GM12878 (cell line): ENCODE results near the gene MTMR10. TPM values are rescaled to one million over a fixed set of nuclear protein-coding genes. Genes with fewer than 3 reads are reported as not detected.
A peak's percentile ranks its signal among the peaks of the same experiment; 100 is the strongest.

Experiments used
- ATAC-seq: fragments of 200-7000 bp; cut with Tn5 transposase; 3 replicates; pipeline ENCODE4 v1.9.1; 2020; ENCODE audit warnings: mild to moderate bottlenecking, moderate library complexity
- BruUV-seq: library from RNA; stranded (reverse); fragments of 400-500 nt; replicated peaks from 2 replicates; lab custom pipeline; 2021; lab: Mats Ljungman, UMichigan
- CTCF ChIA-PET: fragments of 300-600 bp; sonication (Branson Sonifier 250); formaldehyde crosslinking; extraction: SDS; loops from one replicate; lab custom pipeline; 2021; ENCODE audit warnings: inconsistent platforms; lab: Yijun Ruan, JAX
- POLR2A ChIA-PET: fragments of 350-600 bp; formaldehyde crosslinking; extraction: SDS; loops from one replicate; lab custom pipeline; 2021; ENCODE audit warnings: inconsistent platforms; lab: Charles Lee
- RAD21 ChIA-PET: fragments of 300-600 bp; sonication (Branson Sonifier 250); formaldehyde crosslinking; loops from one replicate; lab custom pipeline; 2023; ENCODE audit warnings: antibody characterized with exemption; ENCODE audit not compliant: unreplicated experiment; lab: Charles Lee
- SMC1A ChIA-PET: fragments of 300-600 bp; sonication (Branson Sonifier 250); formaldehyde crosslinking; loops from one replicate; lab custom pipeline; 2023; ENCODE audit not compliant: unreplicated experiment, uncharacterized antibody; lab: Charles Lee
- DNase-seq: peaks from one replicate; pipeline ENCODE4 v3.0.0-alpha.2; 2011; ENCODE audit warnings: low read depth, low spot score
- FAIRE-seq: peaks from 3 replicates; lab custom pipeline; 2011; peaks lifted over from hg19 to GRCh38; lab: Jason Lieb, UNC
- H2AFZ ChIP-seq: 2 replicates; pipeline ENCODE4 v1.6.0; 2011; ENCODE audit warnings: low read depth, low read length, control low read depth; ENCODE audit not compliant: control insufficient read depth
- H3K27ac ChIP-seq: 2 replicates; pipeline ENCODE4 v1.5.1; 2011; ENCODE audit warnings: control low read depth; ENCODE audit not compliant: control insufficient read depth, insufficient read depth
- H3K27me3 ChIP-seq, 2 experiments: replicated peaks in 1 of 2; 2 replicates each; pipeline versions ENCODE4 v1.6.0 to v1.6.1; 2011; ENCODE audit warnings: low read length in 1 of 2; ENCODE audit not compliant: control insufficient read depth in 2 of 2, insufficient read depth in 2 of 2
- H3K36me3 ChIP-seq, 2 experiments: 2 replicates each; pipeline ENCODE4 v1.5.1; 2011; ENCODE audit warnings: low read length in 1 of 2; ENCODE audit not compliant: control insufficient read depth in 2 of 2, insufficient read depth in 2 of 2
- H3K4me1 ChIP-seq: 2 replicates; pipeline ENCODE4 v1.6.1; 2011; ENCODE audit warnings: mild to moderate bottlenecking, low read length, moderate library complexity, mixed read lengths; ENCODE audit not compliant: control insufficient read depth, insufficient read depth
- H3K4me2 ChIP-seq: 2 replicates; pipeline ENCODE4 v1.6.0; 2011; ENCODE audit warnings: control low read depth; ENCODE audit not compliant: control insufficient read depth, insufficient read depth
- H3K4me3 ChIP-seq: fragments of 200-600 bp; sonication (generic); 2 replicates; pipeline ENCODE4 v1.5.1; 2016
- H3K79me2 ChIP-seq: 2 replicates; pipeline ENCODE4 v1.6.0; 2011; ENCODE audit warnings: low read length; ENCODE audit not compliant: control insufficient read depth, insufficient read depth
- H3K9ac ChIP-seq: 2 replicates; pipeline ENCODE4 v1.8.0; 2011; ENCODE audit warnings: low read length, control low read depth, mixed read lengths; ENCODE audit not compliant: control insufficient read depth, insufficient read depth
- H3K9me3 ChIP-seq: replicated peaks from 3 replicates; pipeline ENCODE4 v1.5.1; 2011; ENCODE audit warnings: mild to moderate bottlenecking, low read length; ENCODE audit not compliant: control insufficient read depth, insufficient read depth
- H4K20me1 ChIP-seq: 2 replicates; pipeline ENCODE4 v1.6.0; 2011; ENCODE audit not compliant: control insufficient read depth, insufficient read depth
- ASH2L ChIP-seq: fragments of 300-600, 200-600 bp; sonication (generic); IDR thresholded peaks from 2 replicates; pipeline ENCODE4 v1.6.1; 2017; ENCODE audit warnings: low read depth, mild to moderate bottlenecking, borderline replicate concordance
- HDGF ChIP-seq: fragments of 450-650 bp; IDR thresholded peaks from 2 replicates; pipeline ENCODE4 v1.6.1; 2016; ENCODE audit warnings: antibody characterized with exemption
- MYB ChIP-seq: fragments of 150-350 bp; IDR thresholded peaks from 2 replicates; pipeline ENCODE4 v1.6.1; 2014; ENCODE audit warnings: mild to moderate bottlenecking, low read depth, low read length, borderline replicate concordance
- RAD21 ChIP-seq: IDR thresholded peaks from 2 replicates; pipeline ENCODE4 v1.6.1; 2011; ENCODE audit warnings: mild to moderate bottlenecking, low read depth, low read length, moderate library complexity; ENCODE audit not compliant: insufficient read depth
- RBBP5 ChIP-seq: fragments of 200-600 bp; sonication (generic); conservative IDR thresholded peaks from 2 replicates; pipeline ENCODE4 v1.6.1; 2016
- RCOR1 ChIP-seq: conservative IDR thresholded peaks from 2 replicates; pipeline ENCODE4 v1.6.1; 2012; ENCODE audit warnings: low read depth, low read length, improper control_type of control experiment
- RUNX3 ChIP-seq: IDR thresholded peaks from 2 replicates; pipeline ENCODE4 v1.6.1; 2012; ENCODE audit warnings: low read length, inconsistent platforms
- SPI1 ChIP-seq: IDR thresholded peaks from 2 replicates; pipeline ENCODE4 v1.6.1; 2011; ENCODE audit warnings: low read depth, mild to moderate bottlenecking, low read length, moderate library complexity, borderline replicate concordance; ENCODE audit not compliant: insufficient read depth
- SRF ChIP-seq, 2 experiments: IDR thresholded peaks; 2 replicates each; pipeline ENCODE4 v1.6.1; 2011; ENCODE audit warnings: low read depth in 2 of 2, low read length in 2 of 2, mild to moderate bottlenecking in 1 of 2, moderate library complexity in 1 of 2
- TBL1XR1 ChIP-seq: IDR thresholded peaks from 2 replicates; pipeline ENCODE4 v1.6.1; 2012; ENCODE audit warnings: low read depth, low read length, improper control_type of control experiment
- YBX1 ChIP-seq: fragments of 450-650 bp; IDR thresholded peaks from 2 replicates; pipeline ENCODE4 v1.6.1; 2016; ENCODE audit warnings: antibody characterized with exemption
- ZNF207 ChIP-seq: fragments of 450-650 bp; IDR thresholded peaks from 2 replicates; pipeline ENCODE4 v1.6.1; 2014; ENCODE audit warnings: antibody characterized with exemption, mild to moderate bottlenecking, borderline replicate concordance
- WGBS: methylation state at CpG from one replicate; pipeline ENCODE4 v1.1.6; 2016; ENCODE audit warnings: low lambda C conversion rate; ENCODE audit not compliant: insufficient replicate concordance, insufficient coverage; ENCODE audit errors: missing lambda C conversion rate; 5-methylcytosine and 5-hydroxymethylcytosine counted together
- in situ Hi-C: fragments of 300-500 bp; cut with MboI; formaldehyde crosslinking; loops from 9 replicates; pipeline ENCODE4 v1.14.3; 2018; ENCODE audit warnings: mixed read lengths
- intact Hi-C: fragments of 100-400 bp; cut with micrococcal nuclease; formaldehyde crosslinking; loops from one replicate; pipeline ENCODE4 v1.14.2; 2022; ENCODE audit not compliant: unreplicated experiment
- polyA plus RNA-seq, 11 experiments: library from polyadenylated mRNA; depleted of rRNA in 4 of 11; unstranded in 6 of 11; stranded (reverse) in 5 of 11; fragments of >200 nt; fragmentation: Nextera tagmentation in 4 of 11; fragmentation: Illumina TruSeq in 1 of 11; extraction: Ambion mirVana in 4 of 11; extraction: Trizol in 1 of 11; gene quantifications; 1 replicate in 1 of 11; 2 replicates in 10 of 11; pipeline versions ENCODE4 v1.2.1 to v1.2.3, GENCODE V29; 2011 to 2016; ENCODE audit warnings: inconsistent platforms in 2 of 11, missing spikeins in 2 of 11, low read depth in 1 of 11
- total RNA-seq, 4 experiments: library from RNA; depleted of rRNA in 3 of 4; stranded (reverse); fragments of >200 nt in 3 of 4; fragmentation: Illumina TruSeq in 1 of 4; extraction: Trizol in 1 of 4; gene quantifications; 2 replicates each; pipeline versions ENCODE4 v1.2.1 to v1.2.3, GENCODE V29; 2013 to 2021
- TF ChIP-seq, protein P1 (sequence below): fragments of 450-650 bp; IDR thresholded peaks from 2 replicates; pipeline ENCODE4 v1.6.1; 2016; ENCODE audit warnings: mild to moderate bottlenecking

MTMR10 gene
- total and polyA plus RNA-seq, 10 of the 15 experiments (the other 5 are each of a cell fraction or from before 2014, with no cell fraction given): 1.9 to 13.6 (median 8.9) TPM

- no peak overlapping the region for H3K9ac ChIP-seq
These were observed 40.1 kb upstream of the MTMR10 start for GRCh38 chr15:31031471-31032067.

More at GRCh38 chr15:31031471-31032067, 40.1 kb upstream of the MTMR10 start:
- no peak overlapping the region for H3K4me3 ChIP-seq
- ATAC-seq: peak; percentile 99
- peaks cover 7% of the 10 kb centered on the region for H3K4me1 ChIP-seq
- peak; percentile 46 for DNase-seq
- TF ChIP-seq TBL1XR1 (no peak), RUNX3 (peak; percentile 34; the same call in 1 of the 2 replicates), SPI1 (no peak), YBX1 (no peak), ZNF207 (no peak), RAD21 (0 out of 2 replicates have a peak, but pooled peaks have one; percentile 12), RBBP5 (0 out of 2 replicates have a peak, but pooled peaks have one; percentile 55), ASH2L (peak; percentile 91; the same call in 1 of the 2 replicates), HDGF (no peak), MYB (no peak), RCOR1 (no peak), SRF (IDR thresholded peaks at IDR 0.05; ENCODE audit: low read depth in 2 of 2, low read length in 2 of 2) (peak in 1 of 2 experiments; percentile 83; a peak in 2 of 4 replicates)
- TF ChIP-seq, protein P1, sequence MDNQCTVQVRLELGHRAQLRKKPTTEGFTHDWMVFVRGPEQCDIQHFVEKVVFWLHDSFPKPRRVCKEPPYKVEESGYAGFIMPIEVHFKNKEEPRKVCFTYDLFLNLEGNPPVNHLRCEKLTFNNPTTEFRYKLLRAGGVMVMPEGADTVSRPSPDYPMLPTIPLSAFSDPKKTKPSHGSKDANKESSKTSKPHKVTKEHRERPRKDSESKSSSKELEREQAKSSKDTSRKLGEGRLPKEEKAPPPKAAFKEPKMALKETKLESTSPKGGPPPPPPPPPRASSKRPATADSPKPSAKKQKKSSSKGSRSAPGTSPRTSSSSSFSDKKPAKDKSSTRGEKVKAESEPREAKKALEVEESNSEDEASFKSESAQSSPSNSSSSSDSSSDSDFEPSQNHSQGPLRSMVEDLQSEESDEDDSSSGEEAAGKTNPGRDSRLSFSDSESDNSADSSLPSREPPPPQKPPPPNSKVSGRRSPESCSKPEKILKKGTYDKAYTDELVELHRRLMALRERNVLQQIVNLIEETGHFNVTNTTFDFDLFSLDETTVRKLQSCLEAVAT: peak; percentile 96
- ChIA-PET SMC1A (interaction anchor here (1.0 to 1.5 kb wide), 5 partner anchors 9 to 459 kb away, joined by 3 to 5 read pairs (median 4); no protein-coding TSS in a partner anchor), RAD21 (interaction anchor here (0.8 kb wide), 1 partner anchor 18 kb away, joined by 3 read pairs; no protein-coding TSS in a partner anchor), CTCF (interaction anchor here (0.7 kb wide), 1 partner anchor 8 kb away, joined by 3 read pairs; no protein-coding TSS in a partner anchor), POLR2A (interaction anchor here (0.7 to 1.2 kb wide), 2 partner anchors 17 to 51 kb away, joined by 3 read pairs; no protein-coding TSS in a partner anchor)
- H3K36me3 ChIP-seq: no peaks in the 10 kb centered on the region
- no peaks in the 10 kb centered on the region for H4K20me1 ChIP-seq
- FAIRE-seq: peak; percentile 86
- in situ Hi-C loops (no loop called here), intact Hi-C loops (no loop called here)
- WGBS: 89% methylated on average over 3 of the region's 3 CpGs
- no peaks in the 10 kb centered on the region for H3K27me3 ChIP-seq
- H3K4me2 ChIP-seq: peak overlapping the region; percentile 38
- H3K9me3 ChIP-seq: no peaks in the 10 kb centered on the region
- no peaks in the 10 kb centered on the region for H3K79me2 ChIP-seq
- H3K27ac ChIP-seq: peak overlapping the region; percentile 1; the same call in 1 of the 2 replicates
- H2AFZ ChIP-seq: peak overlapping the region; percentile 65
- BruUV-seq: no TSS peak
